Parathyroid adenoma (tissue), 2 donors: ENCODE data around the gene FOXR1.

Source experiments
- H2AFZ ChIP-seq: fragments of 300-600 bp; sonication (generic); one replicate; pipeline ENCODE4 v1.7.0; 2017; ENCODE audit warnings: antibody characterized with exemption, mild to moderate bottlenecking
- H3K27ac ChIP-seq: fragments of 300-600 bp; sonication (generic); one replicate; pipeline ENCODE4 v1.7.0; 2017
- H3K27me3 ChIP-seq: fragments of 300-600 bp; sonication (generic); one replicate; pipeline ENCODE4 v1.7.0; 2017; ENCODE audit warnings: low read length; ENCODE audit not compliant: control insufficient read depth, insufficient read depth
- H3K36me3 ChIP-seq: fragments of 300-600 bp; sonication (generic); one replicate; pipeline ENCODE4 v1.7.0; 2017; ENCODE audit warnings: low read length; ENCODE audit not compliant: control insufficient read depth, insufficient read depth
- H3K4me1 ChIP-seq: fragments of 300-600 bp; sonication (generic); one replicate; pipeline ENCODE4 v1.7.0; 2017; ENCODE audit warnings: control low read depth
- H3K4me2 ChIP-seq: fragments of 300-600 bp; sonication (generic); one replicate; pipeline ENCODE4 v1.7.0; 2017; ENCODE audit warnings: low read length
- H3K4me3 ChIP-seq: fragments of 300-600 bp; sonication (generic); one replicate; pipeline ENCODE4 v1.7.0; 2017; ENCODE audit warnings: low read depth, low read length
- H3K79me2 ChIP-seq: fragments of 300-600 bp; sonication (generic); one replicate; pipeline ENCODE4 v1.7.0; 2017; ENCODE audit warnings: control low read depth
- H3K9ac ChIP-seq: fragments of 300-600 bp; sonication (generic); one replicate; pipeline ENCODE4 v1.7.0; 2017; ENCODE audit warnings: mild to moderate bottlenecking
- H3K9me3 ChIP-seq: fragments of 300-600 bp; sonication (generic); one replicate; pipeline ENCODE4 v1.7.0; 2017; ENCODE audit warnings: low read length; ENCODE audit not compliant: control insufficient read depth
- CTCF ChIP-seq: fragments of 300-600 bp; sonication (generic); IDR thresholded peaks from one replicate; pipeline ENCODE4 v1.7.0; 2017; ENCODE audit warnings: antibody characterized with exemption, mild to moderate bottlenecking
- donor health status: primary hyperparathyroidism.

FOXR1 gene

DNA sequence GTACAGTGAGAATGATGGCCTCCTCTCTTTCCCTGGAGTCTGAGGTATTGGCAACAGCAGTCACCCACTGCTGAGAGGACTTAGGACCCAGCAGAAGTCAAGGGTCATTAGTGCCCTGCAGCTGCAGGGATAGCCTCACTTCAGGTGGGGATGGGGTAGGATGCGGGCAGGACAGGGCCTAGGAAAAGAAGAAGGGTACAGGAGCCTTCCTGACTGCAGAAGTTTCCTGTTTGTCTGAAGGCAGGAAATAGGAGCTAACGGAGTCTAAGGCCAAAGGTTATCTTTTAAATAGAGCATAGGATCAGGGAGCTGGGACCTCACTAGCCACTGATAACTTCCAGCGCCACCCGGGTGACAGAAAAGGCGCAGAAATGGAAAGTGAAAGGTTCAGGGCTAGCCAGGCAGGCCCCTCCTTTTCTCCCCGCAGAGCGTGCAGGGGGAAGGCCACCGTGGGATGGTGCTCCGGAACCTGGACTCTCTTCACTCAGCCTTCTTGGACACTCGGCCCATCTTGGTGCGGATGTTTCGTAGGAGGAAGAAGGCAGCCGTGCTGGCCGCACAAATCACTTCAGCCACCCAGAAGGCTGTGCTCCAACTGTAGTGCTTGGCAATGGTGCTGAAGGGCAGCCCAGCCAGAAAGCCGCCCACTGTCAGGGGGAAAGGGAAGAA, 53.0 kb downstream of the FOXR1 start:
- Histone ChIP-seq H3K9ac (no peak overlapping the region), H3K79me2 (no peaks in the 10 kb centered on the region), H3K4me3 (no peak overlapping the region), H2AFZ (no peak overlapping the region), H3K36me3 (no peaks in the 10 kb centered on the region), H3K4me1 (no peaks in the 10 kb centered on the region), H3K27ac (no peak overlapping the region), H3K9me3 (no peaks in the 10 kb centered on the region), H3K27me3 (no peaks in the 10 kb centered on the region), H3K4me2 (no peak overlapping the region)
- TF ChIP-seq CTCF: no peak

DNA sequence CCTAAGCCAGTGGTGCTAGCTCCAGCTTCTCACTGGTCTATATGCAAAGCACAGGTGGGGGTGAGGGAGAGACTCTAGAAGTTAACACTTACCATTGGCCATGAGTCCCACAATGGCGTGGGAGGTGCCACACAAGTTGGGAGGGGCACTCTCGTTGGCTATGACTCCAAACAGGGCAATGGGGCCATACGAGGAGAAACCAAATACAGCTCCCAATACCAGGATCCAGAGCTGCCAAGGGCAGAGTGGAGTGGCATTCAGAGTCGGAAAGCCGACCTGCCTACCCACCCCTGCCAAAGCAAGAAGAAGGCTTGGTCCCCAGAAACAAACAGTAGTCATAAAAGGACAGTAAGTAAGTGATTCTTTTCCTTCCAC, 53.5 kb downstream of the FOXR1 start:
- H3K9ac ChIP-seq: no peak overlapping the region
- TF ChIP-seq CTCF: no peak
- H3K4me1 ChIP-seq: peaks cover 2% of the 10 kb centered on the region
- no peak overlapping the region for H3K4me3 ChIP-seq
- H2AFZ ChIP-seq: no peak overlapping the region
- H3K36me3 ChIP-seq: no peaks in the 10 kb centered on the region
- H3K4me2 ChIP-seq: no peak overlapping the region
- no peak overlapping the region for H3K27ac ChIP-seq
- no peaks in the 10 kb centered on the region for H3K9me3 ChIP-seq
- H3K27me3 ChIP-seq: no peaks in the 10 kb centered on the region
- H3K79me2 ChIP-seq: no peaks in the 10 kb centered on the region

DNA sequence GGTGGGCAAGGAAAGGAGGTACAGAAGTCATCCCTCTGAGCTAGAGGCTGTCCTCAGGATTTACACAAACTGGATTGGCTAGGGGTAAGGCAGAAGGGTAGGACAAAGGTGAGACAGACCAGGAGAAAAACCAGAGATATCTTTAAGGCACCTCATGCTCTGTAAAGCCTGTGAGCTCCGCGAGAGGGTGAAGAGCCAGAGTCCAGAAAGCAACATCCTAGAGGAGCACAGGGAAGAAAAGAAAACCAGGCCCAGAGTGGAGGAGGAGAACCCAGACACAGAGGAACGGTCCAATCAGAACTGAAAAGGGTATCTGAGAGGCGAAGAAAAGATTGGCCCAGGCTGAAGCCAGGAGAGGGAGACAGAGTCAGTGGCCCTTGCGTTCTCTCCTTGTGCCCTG, 54.0 kb downstream of the FOXR1 start:
- Histone ChIP-seq H3K27me3 (no peaks in the 10 kb centered on the region), H3K79me2 (no peaks in the 10 kb centered on the region), H3K36me3 (no peaks in the 10 kb centered on the region), H2AFZ (no peak overlapping the region), H3K4me2 (no peak overlapping the region), H3K4me3 (no peak overlapping the region), H3K9me3 (no peaks in the 10 kb centered on the region), H3K27ac (no peak overlapping the region), H3K9ac (no peak overlapping the region), H3K4me1 (peaks cover 2% of the 10 kb centered on the region)
- TF ChIP-seq CTCF: no peak

- Histone ChIP-seq H2AFZ (no peak overlapping the region), H3K4me1 (peaks cover 2% of the 10 kb centered on the region), H3K9me3 (no peaks in the 10 kb centered on the region), H3K9ac (no peak overlapping the region), H3K4me2 (no peak overlapping the region), H3K27ac (no peak overlapping the region), H3K79me2 (no peaks in the 10 kb centered on the region), H3K27me3 (no peaks in the 10 kb centered on the region), H3K4me3 (no peak overlapping the region), H3K36me3 (no peaks in the 10 kb centered on the region)
- TF ChIP-seq CTCF: no peak
These were observed 54.6 kb downstream of the FOXR1 start for GRCh38 chr11:119025978-119026766.

- Histone ChIP-seq H3K27me3 (no peaks in the 10 kb centered on the region), H3K27ac (no peak overlapping the region), H2AFZ (no peak overlapping the region), H3K4me1 (peaks cover 2% of the 10 kb centered on the region), H3K36me3 (no peaks in the 10 kb centered on the region), H3K79me2 (no peaks in the 10 kb centered on the region), H3K9ac (no peak overlapping the region), H3K4me3 (no peak overlapping the region), H3K9me3 (no peaks in the 10 kb centered on the region), H3K4me2 (no peak overlapping the region)
- no peak for TF ChIP-seq CTCF
These were observed 55.4 kb downstream of the FOXR1 start for GRCh38 chr11:119026970-119027369.
